ENCODE results near the gene CDK13. TPM values are rescaled to one million over a fixed set of nuclear protein-coding genes. Genes with fewer than 3 reads are reported as not detected.

The CDK13 gene
- 53.2 TPM for total RNA-seq (ENCODE audit: unreplicated experiment)
- long read RNA-seq, partial matches to known transcripts: 1 of 1 reads
- long read RNA-seq, other reads (novel, unspliced or antisense): 0 of 1 reads

DNA sequence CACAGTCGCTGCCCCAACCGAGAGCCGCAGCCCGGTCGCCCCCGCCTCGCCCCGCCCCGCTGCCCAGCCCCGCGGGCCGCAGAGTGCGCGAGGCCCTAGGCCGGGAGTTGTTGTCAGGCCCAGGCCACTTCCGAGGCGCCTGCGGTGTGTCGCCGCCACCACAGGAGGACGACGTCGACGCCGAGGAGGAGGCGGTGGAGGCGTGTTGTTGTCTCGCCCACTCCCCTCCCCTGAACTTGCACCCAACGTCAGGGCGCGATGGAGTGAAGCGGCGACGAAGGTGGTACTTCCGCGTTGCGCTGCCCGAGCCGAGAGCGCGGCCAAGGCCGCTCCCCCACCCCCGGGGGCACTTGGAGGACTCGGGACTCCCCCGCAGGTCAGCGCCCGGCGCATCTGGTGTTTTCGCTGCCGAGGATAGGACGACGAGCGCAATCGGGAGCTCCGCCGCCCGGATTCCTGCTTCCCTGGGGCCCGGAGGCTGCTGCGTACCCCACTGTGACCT lies at the start of gene CDK13:
CDK13 (plus strand) TSS at position 286 of the 502 bp plus-strand sequence. CDS start 386 bp downstream, outside the sequence.
- H3K4me1 Mint-ChIP-seq (ENCODE audit: low read depth, unreplicated experiment): peaks cover 10% of the 10 kb centered on the region
- H3K36me3 Mint-ChIP-seq (ENCODE audit: unreplicated experiment): no peaks in the 10 kb centered on the region
- peak within 1 kb of the TSS; percentile 99 for H3K4me3 Mint-ChIP-seq (ENCODE audit: unreplicated experiment)
- peak; percentile 82 for DNase-seq
- peaks cover 15% of the 10 kb centered on the region for H3K9me3 Mint-ChIP-seq (ENCODE audit: unreplicated experiment)
- peak within 1 kb of the TSS; percentile 99 for H3K27ac Mint-ChIP-seq (ENCODE audit: unreplicated experiment)
- peaks cover 12% of the 10 kb centered on the region for H3K27me3 Mint-ChIP-seq (ENCODE audit: unreplicated experiment)
- TF ChIP-seq, protein P1, sequence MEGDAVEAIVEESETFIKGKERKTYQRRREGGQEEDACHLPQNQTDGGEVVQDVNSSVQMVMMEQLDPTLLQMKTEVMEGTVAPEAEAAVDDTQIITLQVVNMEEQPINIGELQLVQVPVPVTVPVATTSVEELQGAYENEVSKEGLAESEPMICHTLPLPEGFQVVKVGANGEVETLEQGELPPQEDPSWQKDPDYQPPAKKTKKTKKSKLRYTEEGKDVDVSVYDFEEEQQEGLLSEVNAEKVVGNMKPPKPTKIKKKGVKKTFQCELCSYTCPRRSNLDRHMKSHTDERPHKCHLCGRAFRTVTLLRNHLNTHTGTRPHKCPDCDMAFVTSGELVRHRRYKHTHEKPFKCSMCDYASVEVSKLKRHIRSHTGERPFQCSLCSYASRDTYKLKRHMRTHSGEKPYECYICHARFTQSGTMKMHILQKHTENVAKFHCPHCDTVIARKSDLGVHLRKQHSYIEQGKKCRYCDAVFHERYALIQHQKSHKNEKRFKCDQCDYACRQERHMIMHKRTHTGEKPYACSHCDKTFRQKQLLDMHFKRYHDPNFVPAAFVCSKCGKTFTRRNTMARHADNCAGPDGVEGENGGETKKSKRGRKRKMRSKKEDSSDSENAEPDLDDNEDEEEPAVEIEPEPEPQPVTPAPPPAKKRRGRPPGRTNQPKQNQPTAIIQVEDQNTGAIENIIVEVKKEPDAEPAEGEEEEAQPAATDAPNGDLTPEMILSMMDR (IDR thresholded peaks at IDR 0.05; ENCODE audit: partially characterized antibody, unreplicated experiment): no peak

DNA sequence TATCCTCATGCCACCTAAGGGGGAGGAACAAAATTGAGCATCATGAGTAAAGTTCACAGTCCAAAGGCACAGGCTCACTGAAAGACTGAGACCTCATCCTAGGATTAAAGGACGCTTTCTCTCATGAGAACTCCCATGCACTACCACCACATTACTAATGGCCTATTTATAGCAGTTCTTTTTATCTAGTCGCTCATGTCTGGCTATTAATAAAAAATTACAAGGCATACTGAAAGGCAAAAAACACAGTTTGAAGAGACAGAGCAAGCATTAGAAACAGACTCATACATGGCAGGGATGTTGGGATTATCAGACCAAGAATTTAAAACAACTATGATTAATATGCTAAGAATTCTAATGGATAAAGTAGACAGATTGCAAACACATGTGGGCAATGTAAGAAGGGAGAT lies 46.0 kb upstream of the CDK13 start:
- no peaks in the 10 kb centered on the region for H3K27me3 Mint-ChIP-seq (ENCODE audit: unreplicated experiment)
- H3K4me1 Mint-ChIP-seq (ENCODE audit: low read depth, unreplicated experiment): no peaks in the 10 kb centered on the region
- TF ChIP-seq, protein P1 (IDR thresholded peaks at IDR 0.05; ENCODE audit: partially characterized antibody, unreplicated experiment): no peak
- peaks cover 10% of the 10 kb centered on the region for H3K36me3 Mint-ChIP-seq (ENCODE audit: unreplicated experiment)
- H3K9me3 Mint-ChIP-seq (ENCODE audit: unreplicated experiment): peaks cover 3% of the 10 kb centered on the region
- DNase-seq: no peak
- H3K4me3 Mint-ChIP-seq (ENCODE audit: unreplicated experiment): no peak overlapping the region
- H3K27ac Mint-ChIP-seq (ENCODE audit: unreplicated experiment): no peak overlapping the region

GRCh38 chr7:39908141-39908540 lies 41.9 kb upstream of the CDK13 start:
- H3K27me3 Mint-ChIP-seq (ENCODE audit: unreplicated experiment): peaks cover 2% of the 10 kb centered on the region
- H3K4me3 Mint-ChIP-seq (ENCODE audit: unreplicated experiment): no peak overlapping the region
- no peak overlapping the region for H3K27ac Mint-ChIP-seq (ENCODE audit: unreplicated experiment)
- H3K4me1 Mint-ChIP-seq (ENCODE audit: low read depth, unreplicated experiment): no peaks in the 10 kb centered on the region
- TF ChIP-seq, protein P1 (IDR thresholded peaks at IDR 0.05; ENCODE audit: partially characterized antibody, unreplicated experiment): no peak
- DNase-seq: no peak
- H3K36me3 Mint-ChIP-seq (ENCODE audit: unreplicated experiment): peaks cover 15% of the 10 kb centered on the region
- H3K9me3 Mint-ChIP-seq (ENCODE audit: unreplicated experiment): peaks cover 7% of the 10 kb centered on the region

- Mint-ChIP-seq H3K27me3 (ENCODE audit: unreplicated experiment) (peaks cover 2% of the 10 kb centered on the region), H3K36me3 (ENCODE audit: unreplicated experiment) (peaks cover 15% of the 10 kb centered on the region), H3K4me1 (ENCODE audit: low read depth, unreplicated experiment) (no peaks in the 10 kb centered on the region), H3K9me3 (ENCODE audit: unreplicated experiment) (peaks cover 7% of the 10 kb centered on the region), H3K4me3 (ENCODE audit: unreplicated experiment) (no peak overlapping the region), H3K27ac (ENCODE audit: unreplicated experiment) (no peak overlapping the region)
- no peak for DNase-seq
- TF ChIP-seq, protein P1 (IDR thresholded peaks at IDR 0.05; ENCODE audit: partially characterized antibody, unreplicated experiment): no peak
Observed at GRCh38 chr7:39908973-39909372, 41.1 kb upstream of the CDK13 start.

DNA sequence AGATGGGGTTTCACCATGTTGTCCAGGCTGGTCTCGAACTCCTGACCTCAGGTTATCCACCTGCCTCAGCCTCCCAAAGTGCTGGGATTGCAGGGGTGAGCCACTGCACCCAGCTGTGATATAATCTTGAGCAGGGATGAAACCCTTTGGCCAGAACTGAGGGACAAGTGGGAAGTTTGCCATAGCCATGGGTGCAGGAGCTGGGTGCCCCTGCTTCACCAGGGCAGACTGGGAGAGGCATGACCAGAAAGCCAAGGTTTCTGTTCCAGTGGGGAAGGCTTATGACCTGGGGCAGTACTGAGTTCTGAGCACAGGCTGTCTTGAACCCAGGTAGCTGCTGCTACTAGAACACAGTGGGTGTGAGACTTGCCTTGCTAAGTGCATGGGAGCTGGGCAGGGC lies 40.5 kb upstream of the CDK13 start:
- peaks cover 15% of the 10 kb centered on the region for H3K36me3 Mint-ChIP-seq (ENCODE audit: unreplicated experiment)
- no peak overlapping the region for H3K4me3 Mint-ChIP-seq (ENCODE audit: unreplicated experiment)
- no peak overlapping the region for H3K27ac Mint-ChIP-seq (ENCODE audit: unreplicated experiment)
- no peaks in the 10 kb centered on the region for H3K4me1 Mint-ChIP-seq (ENCODE audit: low read depth, unreplicated experiment)
- no peak for DNase-seq
- peaks cover 2% of the 10 kb centered on the region for H3K27me3 Mint-ChIP-seq (ENCODE audit: unreplicated experiment)
- TF ChIP-seq, protein P1 (IDR thresholded peaks at IDR 0.05; ENCODE audit: partially characterized antibody, unreplicated experiment): no peak
- H3K9me3 Mint-ChIP-seq (ENCODE audit: unreplicated experiment): peaks cover 7% of the 10 kb centered on the region

All from glutamatergic neuron (in vitro differentiated cells).